NCI-H82 (cell line): ENCODE data around the gene SERPINI1.

Experiments used
- DNase-seq: peaks from one replicate; lab custom pipeline; 2025; lab: John Stamatoyannopoulos, UW

SERPINI1 gene

GRCh38 chr3:167851171-167851570, 115.7 kb downstream of the SERPINI1 start:
- no peak for DNase-seq

- DNase-seq, result no peak
These were observed 116.2 kb downstream of the SERPINI1 start for GRCh38 chr3:167851749-167852148.

GRCh38 chr3:167852216-167852615, 116.7 kb downstream of the SERPINI1 start:
- no peak for DNase-seq

- peak; percentile 54 for DNase-seq
These were observed 118.5 kb downstream of the SERPINI1 start for GRCh38 chr3:167854063-167854462.

GRCh38 chr3:167854846-167855245, 119.3 kb downstream of the SERPINI1 start:
- no peak for DNase-seq

GRCh38 chr3:167855306-167855705, 119.8 kb downstream of the SERPINI1 start:
- DNase-seq, result no peak

- no peak for DNase-seq
These were observed 123.3 kb downstream of the SERPINI1 start for GRCh38 chr3:167858865-167859264.

GRCh38 chr3:167859610-167860009, 124.1 kb downstream of the SERPINI1 start:
- no peak for DNase-seq

GRCh38 chr3:167861649-167862048, 126.1 kb downstream of the SERPINI1 start:
- no peak for DNase-seq

GRCh38 chr3:167862104-167862730, 126.7 kb downstream of the SERPINI1 start:
- DNase-seq, result no peak

GRCh38 chr3:167863811-167864551, 128.5 kb downstream of the SERPINI1 start:
- no peak for DNase-seq

GRCh38 chr3:167864552-167864874, 129.0 kb downstream of the SERPINI1 start:
- DNase-seq, result no peak

- no peak for DNase-seq
These were observed 130.8 kb downstream of the SERPINI1 start for GRCh38 chr3:167866331-167866730.

- DNase-seq, result no peak
These were observed 132.5 kb downstream of the SERPINI1 start for GRCh38 chr3:167867981-167868380.

GRCh38 chr3:167870181-167870580, 134.7 kb downstream of the SERPINI1 start:
- DNase-seq, result no peak

GRCh38 chr3:167870759-167871158, 135.2 kb downstream of the SERPINI1 start:
- DNase-seq, result no peak

- no peak for DNase-seq
These were observed 136.5 kb downstream of the SERPINI1 start for GRCh38 chr3:167872032-167872431.

- DNase-seq, result peak; percentile 55
These were observed 137.4 kb downstream of the SERPINI1 start for GRCh38 chr3:167872941-167873340.

GRCh38 chr3:167874671-167875372, 139.3 kb downstream of the SERPINI1 start:
- no peak for DNase-seq
